Activated naive CD8-positive, alpha-beta T cell treated with anti-CD3 and anti-CD28 coated beads for 36 hours (primary cell): ENCODE measurements around the gene MKI67. TPM values are rescaled to one million over a fixed set of nuclear protein-coding genes. Genes with fewer than 3 reads are reported as not detected.

ENCODE experiments used
- DNase-seq: peaks from one replicate; pipeline ENCODE4 v3.0.0; 2021
- H3K27ac Mint-ChIP-seq: one replicate; pipeline ENCODE4 v1.8.0; 2022; ENCODE audit warnings: mild to moderate bottlenecking, moderate library complexity, mixed read lengths
- H3K27me3 Mint-ChIP-seq: one replicate; pipeline ENCODE4 v1.8.0; 2022; ENCODE audit warnings: mild to moderate bottlenecking, mixed read lengths
- H3K36me3 Mint-ChIP-seq: one replicate; pipeline ENCODE4 v1.8.0; 2021; ENCODE audit warnings: mild to moderate bottlenecking, mixed read lengths
- H3K4me1 Mint-ChIP-seq: one replicate; pipeline ENCODE4 v1.8.0; 2021; ENCODE audit warnings: mixed read lengths
- H3K4me3 Mint-ChIP-seq: one replicate; pipeline ENCODE4 v1.8.0; 2022; ENCODE audit warnings: mild to moderate bottlenecking, moderate library complexity, mixed read lengths
- H3K9me3 Mint-ChIP-seq: one replicate; pipeline ENCODE4 v1.8.0; 2022; ENCODE audit warnings: mixed read lengths
- total RNA-seq, 2 experiments: library from RNA; stranded (reverse); gene quantifications; one replicate each; pipeline ENCODE4 v1.2.3, GENCODE V29; 2021

Gene MKI67
- total RNA-seq, 2 experiments from 2014 or later: 196 to 210 TPM

DNA sequence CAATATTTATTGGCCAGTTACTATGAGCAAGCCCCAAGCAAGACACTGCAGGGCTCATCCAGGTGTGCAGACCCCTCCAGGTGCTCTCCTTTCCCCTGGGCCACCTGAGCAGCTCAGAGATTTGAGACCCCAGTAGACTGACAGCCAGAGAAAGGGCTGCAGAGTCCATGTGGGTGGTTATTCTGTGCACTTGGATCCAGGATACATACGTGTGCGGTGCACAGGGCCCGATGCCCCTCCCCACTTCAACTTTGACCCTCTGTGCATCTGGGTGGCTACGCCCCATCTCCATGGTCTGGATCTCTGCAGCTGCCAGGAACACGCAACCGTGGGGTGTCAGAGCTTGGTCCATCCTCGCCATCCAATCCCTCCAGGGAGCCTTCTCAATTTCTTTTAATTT, 72.9 kb downstream of the MKI67 start:
- no peak for DNase-seq
- Mint-ChIP-seq H3K27ac (no peak overlapping the region), H3K4me3 (no peak overlapping the region), H3K36me3 (peaks cover 33% of the 10 kb centered on the region), H3K9me3 (no peaks in the 10 kb centered on the region), H3K27me3 (no peaks in the 10 kb centered on the region), H3K4me1 (peaks cover 29% of the 10 kb centered on the region)

GRCh38 chr10:128052696-128053095, 73.5 kb downstream of the MKI67 start:
- Mint-ChIP-seq H3K27ac (no peak overlapping the region), H3K4me3 (no peak overlapping the region), H3K27me3 (no peaks in the 10 kb centered on the region), H3K4me1 (peaks cover 27% of the 10 kb centered on the region), H3K36me3 (peaks cover 36% of the 10 kb centered on the region), H3K9me3 (no peaks in the 10 kb centered on the region)
- no peak for DNase-seq

GRCh38 chr10:128051548-128051947, 74.7 kb downstream of the MKI67 start:
- Mint-ChIP-seq H3K27me3 (no peaks in the 10 kb centered on the region), H3K36me3 (peaks cover 32% of the 10 kb centered on the region), H3K4me3 (no peak overlapping the region), H3K27ac (no peak overlapping the region), H3K9me3 (no peaks in the 10 kb centered on the region), H3K4me1 (peaks cover 25% of the 10 kb centered on the region)
- no peak for DNase-seq

- H3K9me3 Mint-ChIP-seq: no peaks in the 10 kb centered on the region
- H3K27me3 Mint-ChIP-seq: no peaks in the 10 kb centered on the region
- H3K36me3 Mint-ChIP-seq: peaks cover 30% of the 10 kb centered on the region
- H3K4me3 Mint-ChIP-seq: no peak overlapping the region
- no peak for DNase-seq
- H3K27ac Mint-ChIP-seq: no peak overlapping the region
- peaks cover 29% of the 10 kb centered on the region for H3K4me1 Mint-ChIP-seq
These were observed 75.3 kb downstream of the MKI67 start for GRCh38 chr10:128050936-128051335.

- peaks cover 30% of the 10 kb centered on the region for H3K36me3 Mint-ChIP-seq
- DNase-seq: no peak
These were observed 76.1 kb downstream of the MKI67 start for GRCh38 chr10:128050121-128050516.

DNA sequence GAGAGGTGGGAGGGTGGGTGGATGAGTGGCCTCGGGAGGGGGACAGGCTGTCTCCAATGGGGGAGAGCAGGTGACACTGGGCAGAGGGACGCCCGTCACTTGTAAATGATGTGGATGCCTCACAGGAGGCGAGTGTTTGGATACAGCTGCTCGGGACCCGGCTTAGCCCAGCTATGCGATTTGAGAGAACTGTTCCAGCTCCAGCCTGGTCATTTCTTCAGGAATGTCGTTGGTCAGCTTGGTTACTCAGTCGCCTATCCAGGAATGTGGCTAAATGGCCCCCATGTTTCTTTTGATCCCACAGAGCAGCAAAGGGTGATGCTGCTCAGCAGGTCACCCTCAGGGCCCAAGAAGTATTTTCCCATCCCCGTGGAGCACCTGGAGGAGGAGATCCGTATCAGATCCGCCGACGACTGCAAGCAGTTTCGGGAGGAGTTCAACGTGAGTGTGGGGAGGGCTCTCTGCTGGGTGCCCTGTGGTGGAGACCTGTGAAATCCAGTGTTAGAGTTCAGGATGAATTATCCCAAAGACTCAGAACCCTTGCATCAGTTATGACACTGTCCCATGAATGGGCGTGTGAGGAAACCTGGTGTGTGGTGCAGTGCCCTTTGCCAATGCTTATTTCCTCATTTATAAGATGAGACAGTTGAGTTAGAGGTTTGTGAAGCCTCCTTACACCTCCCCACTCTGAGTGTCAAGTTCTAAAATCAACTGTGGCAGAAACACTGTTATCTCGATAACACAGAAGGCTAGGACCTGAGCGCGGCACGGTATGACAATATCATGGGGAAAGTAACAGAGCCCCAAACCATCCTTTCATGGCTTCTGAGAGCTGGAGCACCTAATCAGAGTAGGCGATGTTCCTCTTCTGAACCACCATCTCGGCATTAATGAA, 76.8 kb downstream of the MKI67 start:
- Mint-ChIP-seq H3K4me3 (peak overlapping the region; percentile 89), H3K27me3 (no peaks in the 10 kb centered on the region), H3K9me3 (no peaks in the 10 kb centered on the region), H3K36me3 (peaks cover 26% of the 10 kb centered on the region), H3K4me1 (peaks cover 31% of the 10 kb centered on the region), H3K27ac (no peak overlapping the region)
- no peak for DNase-seq

More at GRCh38 chr10:128050121-128050516, 76.1 kb downstream of the MKI67 start:
- Mint-ChIP-seq H3K4me3 (peak overlapping the region; percentile 9), H3K4me1 (peaks cover 31% of the 10 kb centered on the region), H3K9me3 (no peaks in the 10 kb centered on the region), H3K27me3 (no peaks in the 10 kb centered on the region), H3K27ac (peak overlapping the region; percentile 37)

DNA sequence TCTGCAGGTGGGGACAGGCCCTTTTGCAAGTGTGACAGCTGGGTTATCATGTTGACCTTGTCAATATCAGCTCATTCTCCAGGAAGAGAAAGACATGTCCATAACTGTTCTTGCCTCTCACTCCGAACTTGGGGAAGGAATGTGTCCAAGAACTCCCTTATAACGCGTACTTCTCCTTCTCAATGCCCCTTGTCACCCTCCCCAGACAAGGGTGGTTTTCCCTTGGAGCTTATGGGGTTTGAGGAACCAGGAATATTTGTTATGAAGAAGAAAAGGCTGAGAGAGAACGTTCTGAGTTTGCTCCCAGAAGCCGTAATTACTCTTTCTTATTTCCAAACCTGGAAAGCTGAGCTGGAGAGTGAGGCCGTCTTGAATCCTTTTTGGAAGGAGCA, 77.4 kb downstream of the MKI67 start:
- Mint-ChIP-seq H3K9me3 (no peaks in the 10 kb centered on the region), H3K36me3 (peaks cover 26% of the 10 kb centered on the region), H3K27me3 (no peaks in the 10 kb centered on the region), H3K27ac (peak overlapping the region; percentile 90), H3K4me3 (peak overlapping the region; percentile 89), H3K4me1 (peaks cover 31% of the 10 kb centered on the region)
- no peak for DNase-seq

GRCh38 chr10:128047991-128048818, 78.0 kb downstream of the MKI67 start:
- Mint-ChIP-seq H3K27ac (peak overlapping the region; percentile 90), H3K36me3 (peaks cover 26% of the 10 kb centered on the region), H3K4me3 (peak overlapping the region; percentile 89), H3K4me1 (peaks cover 31% of the 10 kb centered on the region), H3K27me3 (no peaks in the 10 kb centered on the region), H3K9me3 (no peaks in the 10 kb centered on the region)
- no peak for DNase-seq

- H3K9me3 Mint-ChIP-seq: no peaks in the 10 kb centered on the region
- peak; percentile 88 for DNase-seq
- peaks cover 31% of the 10 kb centered on the region for H3K4me1 Mint-ChIP-seq
- no peaks in the 10 kb centered on the region for H3K27me3 Mint-ChIP-seq
- H3K4me3 Mint-ChIP-seq: peak overlapping the region; percentile 89
- H3K36me3 Mint-ChIP-seq: peaks cover 26% of the 10 kb centered on the region
- H3K27ac Mint-ChIP-seq: peak overlapping the region; percentile 90
These were observed 78.9 kb downstream of the MKI67 start for GRCh38 chr10:128047351-128047750.

DNA sequence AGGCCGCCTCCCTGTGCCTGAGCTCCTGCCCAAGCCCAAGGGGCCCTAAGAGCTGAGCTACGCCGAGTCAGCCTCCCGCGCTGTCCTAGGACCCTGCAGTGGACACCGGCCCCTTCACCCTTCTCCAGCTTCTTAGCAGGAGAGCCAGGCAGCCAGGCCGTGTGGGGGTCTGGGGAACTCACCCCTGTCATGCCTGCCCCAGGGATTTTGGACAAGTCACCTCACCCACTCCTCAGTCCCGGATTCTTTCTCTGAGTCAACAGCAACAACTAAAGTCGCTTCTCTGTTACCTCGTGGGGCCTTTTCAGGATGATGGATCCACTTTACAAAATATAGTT, 79.3 kb downstream of the MKI67 start:
- H3K4me1 Mint-ChIP-seq: peaks cover 31% of the 10 kb centered on the region
- H3K9me3 Mint-ChIP-seq: no peaks in the 10 kb centered on the region
- H3K27me3 Mint-ChIP-seq: no peaks in the 10 kb centered on the region
- peak overlapping the region; percentile 89 for H3K4me3 Mint-ChIP-seq
- peak overlapping the region; percentile 90 for H3K27ac Mint-ChIP-seq
- peaks cover 24% of the 10 kb centered on the region for H3K36me3 Mint-ChIP-seq
- no peak for DNase-seq

Other genes starting within 250 kb of the MKI67 start
- not detected for gene CLRN3, start 233.5 kb downstream of the MKI67 start, total RNA-seq
- gene PTPRE, start 219.3 kb downstream of the MKI67 start, total RNA-seq: 10 to 100 TPM; 21.9 to 26.7 TPM